ENCODE results near the gene HCRT. TPM values are rescaled to one million over a fixed set of nuclear protein-coding genes. Genes with fewer than 3 reads are reported as not detected.
"Not testable (repeated sequence)": the region's sequence is repeated elsewhere in the genome, so short reads cannot be mapped to it uniquely, and the experiment has no call there.

HCRT gene
- total RNA-seq, 1 experiment from 2014 or later = not detected

- no peak for DNase-seq (ENCODE audit: low read depth)
- in situ Hi-C loops (cut with HindIII; ENCODE audit: low pct_unique_long_range_greater_than_20kb, low sequenced_read_pairs) = loop anchor here (10.0 kb wide), 1 partner anchor 74 kb away; the partner anchor contains the start of gene STAT5B
Observed at GRCh38 chr17:42200706-42201457, 15.6 kb upstream of the HCRT start.

GRCh38 chr17:42199416-42200011 is 14.3 kb upstream of the HCRT start:
- in situ Hi-C loops (cut with HindIII; ENCODE audit: low pct_unique_long_range_greater_than_20kb, low sequenced_read_pairs) = loop anchor here (10.0 kb wide), 1 partner anchor 75 kb away; the partner anchor contains the start of gene STAT5B
- DNase-seq (ENCODE audit: low read depth) = no peak

GRCh38 chr17:42198897-42199296 is 13.6 kb upstream of the HCRT start:
- in situ Hi-C loops (cut with HindIII; ENCODE audit: low pct_unique_long_range_greater_than_20kb, low sequenced_read_pairs) = no loop called here
- no peak for DNase-seq (ENCODE audit: low read depth)

GRCh38 chr17:42197564-42198156 is 12.4 kb upstream of the HCRT start:
- no peak for DNase-seq (ENCODE audit: low read depth)
- in situ Hi-C loops (cut with HindIII; ENCODE audit: low pct_unique_long_range_greater_than_20kb, low sequenced_read_pairs) = no loop called here

GRCh38 chr17:42193969-42194899 is 9.0 kb upstream of the HCRT start, which contains the start of gene GHDC:
Gene GHDC, minus strand, starts transcription at chr17:42194494. Its CDS starts 913 bp downstream, at chr17:42193581.
- DNase-seq (ENCODE audit: low read depth) = peak; percentile 77
- in situ Hi-C loops (cut with HindIII; ENCODE audit: low pct_unique_long_range_greater_than_20kb, low sequenced_read_pairs) = no loop called here

- no peak for DNase-seq (ENCODE audit: low read depth)
- in situ Hi-C loops (cut with HindIII; ENCODE audit: low pct_unique_long_range_greater_than_20kb, low sequenced_read_pairs) = no loop called here
Observed at GRCh38 chr17:42193216-42193968, 8.1 kb upstream of the HCRT start.

- DNase-seq (ENCODE audit: low read depth) = no peak
- in situ Hi-C loops (cut with HindIII; ENCODE audit: low pct_unique_long_range_greater_than_20kb, low sequenced_read_pairs) = no loop called here
Observed at GRCh38 chr17:42192189-42193126, 7.2 kb upstream of the HCRT start.

GRCh38 chr17:42191275-42191608 is 6.0 kb upstream of the HCRT start:
- in situ Hi-C loops (cut with HindIII; ENCODE audit: low pct_unique_long_range_greater_than_20kb, low sequenced_read_pairs) = no loop called here
- no peak for DNase-seq (ENCODE audit: low read depth)

GRCh38 chr17:42190491-42191274 is 5.4 kb upstream of the HCRT start:
- DNase-seq (ENCODE audit: low read depth) = no peak
- in situ Hi-C loops (cut with HindIII; ENCODE audit: low pct_unique_long_range_greater_than_20kb, low sequenced_read_pairs) = no loop called here

GRCh38 chr17:42189651-42189965 is 4.4 kb upstream of the HCRT start:
- in situ Hi-C loops (cut with HindIII; ENCODE audit: low pct_unique_long_range_greater_than_20kb, low sequenced_read_pairs) = no loop called here
- DNase-seq (ENCODE audit: low read depth) = no peak

- no peak for DNase-seq (ENCODE audit: low read depth)
- in situ Hi-C loops (cut with HindIII; ENCODE audit: low pct_unique_long_range_greater_than_20kb, low sequenced_read_pairs) = no loop called here
Observed at GRCh38 chr17:42188749-42189650, 3.7 kb upstream of the HCRT start.

- in situ Hi-C loops (cut with HindIII; ENCODE audit: low pct_unique_long_range_greater_than_20kb, low sequenced_read_pairs) = no loop called here
- no peak for DNase-seq (ENCODE audit: low read depth)
Observed at GRCh38 chr17:42187833-42188232, 2.6 kb upstream of the HCRT start.

GRCh38 chr17:42186191-42186590 is 939 bp upstream of the HCRT start:
- DNase-seq (ENCODE audit: low read depth); in situ Hi-C loops (cut with HindIII; ENCODE audit: low pct_unique_long_range_greater_than_20kb, low sequenced_read_pairs): not testable (repeated sequence)

GRCh38 chr17:42185621-42185930 is 324 bp upstream of the HCRT start:
- DNase-seq (ENCODE audit: low read depth) = no peak
- in situ Hi-C loops (cut with HindIII; ENCODE audit: low pct_unique_long_range_greater_than_20kb, low sequenced_read_pairs) = no loop called here

Data from Caki2 (cell line).